ENCODE data around the gene GMDS.

GMDS gene

DNA sequence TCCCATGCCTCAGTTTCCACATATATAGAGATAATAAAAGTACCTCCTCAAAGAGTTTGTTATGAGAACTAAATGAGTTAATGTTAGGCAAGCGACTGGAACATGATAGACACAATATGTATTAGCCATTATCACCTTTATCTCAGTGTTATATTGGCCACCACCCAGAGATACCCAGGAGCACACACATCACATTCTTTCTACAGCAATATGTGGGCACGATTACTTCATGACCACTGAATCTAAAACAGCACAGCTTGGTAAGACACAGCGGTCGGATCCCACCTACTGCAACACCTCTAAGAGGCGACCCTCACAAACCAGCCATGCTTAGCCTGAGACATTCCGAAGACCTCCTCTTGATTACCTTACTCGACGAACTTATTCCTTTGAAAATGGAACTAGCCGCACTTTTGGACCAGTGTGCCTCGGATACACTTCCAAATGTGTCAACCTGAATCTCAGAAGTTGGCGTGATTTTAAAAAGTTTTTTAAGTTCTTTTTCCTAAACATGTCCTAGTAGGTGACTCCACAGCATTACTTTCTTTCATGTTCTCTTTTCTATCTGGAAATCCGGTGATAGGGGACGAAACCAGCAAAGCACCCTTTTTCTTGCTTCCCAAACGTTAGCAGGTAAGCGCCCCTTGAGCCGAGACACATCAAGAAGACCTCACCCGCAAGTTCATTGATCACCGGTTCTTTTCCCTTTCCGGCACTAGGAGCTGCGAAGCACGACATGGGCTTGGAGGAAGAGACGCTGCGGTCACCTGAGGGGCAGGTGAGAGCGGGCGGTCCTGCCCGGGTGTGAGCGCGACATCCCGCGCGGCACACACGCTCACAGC lies 923 bp downstream of the GMDS start:
- no peak for DNase-seq (ENCODE audit: low spot score)
- in situ Hi-C loops (cut with MboI; ENCODE audit: low sequenced_read_pairs, unreplicated experiment) = no loop called here
- TF ChIP-seq, protein P1, sequence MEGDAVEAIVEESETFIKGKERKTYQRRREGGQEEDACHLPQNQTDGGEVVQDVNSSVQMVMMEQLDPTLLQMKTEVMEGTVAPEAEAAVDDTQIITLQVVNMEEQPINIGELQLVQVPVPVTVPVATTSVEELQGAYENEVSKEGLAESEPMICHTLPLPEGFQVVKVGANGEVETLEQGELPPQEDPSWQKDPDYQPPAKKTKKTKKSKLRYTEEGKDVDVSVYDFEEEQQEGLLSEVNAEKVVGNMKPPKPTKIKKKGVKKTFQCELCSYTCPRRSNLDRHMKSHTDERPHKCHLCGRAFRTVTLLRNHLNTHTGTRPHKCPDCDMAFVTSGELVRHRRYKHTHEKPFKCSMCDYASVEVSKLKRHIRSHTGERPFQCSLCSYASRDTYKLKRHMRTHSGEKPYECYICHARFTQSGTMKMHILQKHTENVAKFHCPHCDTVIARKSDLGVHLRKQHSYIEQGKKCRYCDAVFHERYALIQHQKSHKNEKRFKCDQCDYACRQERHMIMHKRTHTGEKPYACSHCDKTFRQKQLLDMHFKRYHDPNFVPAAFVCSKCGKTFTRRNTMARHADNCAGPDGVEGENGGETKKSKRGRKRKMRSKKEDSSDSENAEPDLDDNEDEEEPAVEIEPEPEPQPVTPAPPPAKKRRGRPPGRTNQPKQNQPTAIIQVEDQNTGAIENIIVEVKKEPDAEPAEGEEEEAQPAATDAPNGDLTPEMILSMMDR (IDR thresholded peaks at IDR 0.05; ENCODE audit: borderline replicate concordance, control extremely low read depth, extremely low read depth, insufficient read depth, missing control alignments) = no peak

DNA sequence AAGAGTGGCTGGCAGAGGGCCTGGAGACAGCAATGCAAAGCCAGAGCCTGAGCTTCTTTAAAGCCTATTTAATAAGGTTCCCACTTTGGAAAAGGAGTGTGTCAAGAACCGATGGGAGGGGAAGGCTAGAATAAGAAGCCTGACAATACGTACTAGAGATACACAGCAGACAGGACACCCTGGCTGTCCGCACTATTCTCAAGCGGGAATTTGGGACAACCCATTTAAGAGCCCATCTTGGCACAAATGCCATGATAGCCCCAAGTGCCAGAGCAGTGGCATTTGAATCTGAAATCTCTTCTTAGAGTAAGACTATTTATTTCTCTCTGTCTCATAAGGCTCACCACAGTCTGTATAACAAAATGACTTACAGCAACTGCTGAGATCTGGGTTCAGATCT lies 3.1 kb downstream of the GMDS start:
- in situ Hi-C loops (cut with MboI; ENCODE audit: low sequenced_read_pairs, unreplicated experiment) = no loop called here
- TF ChIP-seq, protein P1 (IDR thresholded peaks at IDR 0.05; ENCODE audit: borderline replicate concordance, control extremely low read depth, extremely low read depth, insufficient read depth, missing control alignments) = no peak
- DNase-seq (ENCODE audit: low spot score) = no peak

DNA sequence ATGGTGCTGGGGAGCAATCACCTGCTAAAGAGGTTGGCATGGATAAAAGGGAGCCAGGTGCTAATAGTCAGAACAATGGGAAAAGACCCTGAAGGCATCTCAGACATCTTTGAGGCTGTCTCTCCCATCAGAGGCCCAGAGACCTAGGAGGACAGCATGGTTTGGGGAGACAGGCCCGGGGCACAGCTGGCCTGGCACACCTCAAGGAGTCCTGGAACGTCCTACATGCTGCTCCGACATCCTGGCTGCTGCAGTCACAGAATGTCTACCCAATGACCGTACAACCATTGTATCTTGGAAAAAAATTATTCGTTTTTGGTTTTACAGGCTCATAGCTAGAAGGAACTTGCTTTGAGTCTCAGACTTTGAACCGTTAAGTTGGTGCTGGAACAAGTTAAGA lies 4.4 kb downstream of the GMDS start:
- no peak for DNase-seq (ENCODE audit: low spot score)
- in situ Hi-C loops (cut with MboI; ENCODE audit: low sequenced_read_pairs, unreplicated experiment) = no loop called here
- TF ChIP-seq, protein P1 (IDR thresholded peaks at IDR 0.05; ENCODE audit: borderline replicate concordance, control extremely low read depth, extremely low read depth, insufficient read depth, missing control alignments) = no peak

DNA sequence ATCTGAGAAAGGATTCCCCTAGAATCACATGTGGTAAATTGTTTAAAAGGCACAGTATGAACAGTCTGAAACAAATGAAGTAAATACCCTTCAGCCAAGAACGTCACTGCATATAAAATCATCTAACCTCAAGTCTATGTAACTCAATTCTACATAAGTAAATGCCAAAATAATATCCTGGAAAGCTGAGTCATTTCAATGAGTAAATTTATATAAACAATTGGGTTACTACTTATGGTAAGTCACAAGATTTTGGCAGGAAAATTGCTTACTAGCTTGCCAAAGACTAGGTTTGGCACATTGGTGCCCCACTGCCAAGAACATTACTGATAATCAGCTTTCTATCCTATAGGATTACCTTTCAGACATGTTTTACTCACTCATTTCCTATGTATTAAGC lies 8.4 kb downstream of the GMDS start:
- TF ChIP-seq, protein P1 (IDR thresholded peaks at IDR 0.05; ENCODE audit: borderline replicate concordance, control extremely low read depth, extremely low read depth, insufficient read depth, missing control alignments) = no peak
- in situ Hi-C loops (cut with MboI; ENCODE audit: low sequenced_read_pairs, unreplicated experiment) = no loop called here
- DNase-seq (ENCODE audit: low spot score) = no peak

DNA sequence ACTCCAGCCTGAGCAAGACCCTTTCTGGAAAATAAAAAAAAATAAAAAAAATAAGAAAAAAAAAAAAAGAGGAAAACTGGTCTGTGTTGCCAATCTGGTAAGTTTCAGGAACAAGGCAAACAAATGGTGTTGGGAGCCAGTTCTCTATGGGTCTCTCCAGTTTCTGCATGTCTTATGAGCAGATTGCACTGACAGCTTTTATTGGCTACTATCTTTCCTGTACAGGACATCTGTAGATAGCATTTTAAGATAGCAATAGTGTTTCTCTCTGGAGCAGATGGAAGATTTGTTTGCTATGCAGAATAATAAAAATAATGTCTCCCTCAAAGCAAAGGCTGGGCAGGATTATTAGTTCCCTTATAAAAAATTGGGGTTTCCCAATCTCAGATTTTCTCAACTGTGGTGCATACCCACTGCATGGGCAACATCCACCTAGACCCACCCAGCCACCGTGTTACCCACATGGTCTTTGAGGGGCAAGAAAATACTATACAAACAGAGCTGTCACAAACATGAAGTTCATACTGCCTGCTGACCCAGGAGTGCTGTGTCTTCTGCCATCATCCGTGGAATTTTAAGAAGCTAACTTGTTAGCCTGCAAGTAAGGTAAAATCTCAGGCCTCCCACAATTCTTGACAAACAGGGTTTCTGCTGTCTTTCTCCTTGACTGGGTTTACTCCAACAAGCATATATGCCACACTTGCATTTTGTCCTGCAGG lies 9.5 kb downstream of the GMDS start:
- TF ChIP-seq, protein P1 (IDR thresholded peaks at IDR 0.05; ENCODE audit: borderline replicate concordance, control extremely low read depth, extremely low read depth, insufficient read depth, missing control alignments) = no peak
- in situ Hi-C loops (cut with MboI; ENCODE audit: low sequenced_read_pairs, unreplicated experiment) = no loop called here
- no peak for DNase-seq (ENCODE audit: low spot score)

DNA sequence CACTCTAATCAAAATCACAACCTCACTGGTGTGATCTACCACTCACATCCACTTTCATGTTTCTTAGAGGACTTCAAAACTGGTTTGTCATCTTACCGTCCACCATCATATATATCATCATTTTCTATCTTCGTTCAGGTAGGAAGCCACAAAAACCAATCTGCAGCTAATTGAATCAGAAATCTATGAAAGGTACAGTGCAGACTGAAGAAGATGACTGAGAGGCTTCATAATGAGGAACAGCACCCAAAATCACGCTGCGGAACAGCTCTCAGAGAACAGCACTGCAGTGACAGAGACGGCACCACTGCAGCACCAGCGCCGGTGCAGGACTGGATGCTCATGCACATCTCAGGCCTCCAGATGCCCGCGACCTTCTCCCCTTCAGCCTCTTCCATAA lies 13.0 kb downstream of the GMDS start:
- peak; percentile 68 for DNase-seq (ENCODE audit: low spot score)
- TF ChIP-seq, protein P1 (IDR thresholded peaks at IDR 0.05; ENCODE audit: borderline replicate concordance, control extremely low read depth, extremely low read depth, insufficient read depth, missing control alignments) = no peak
- in situ Hi-C loops (cut with MboI; ENCODE audit: low sequenced_read_pairs, unreplicated experiment) = no loop called here

Measured in GM13976 (cell line).